Osteocyte (in vitro differentiated cells): ENCODE results near the gene KITLG. TPM values are rescaled to one million over a fixed set of nuclear protein-coding genes. Genes with fewer than 3 reads are reported as not detected.

Source experiments
- DNase-seq: peaks from one replicate; pipeline ENCODE4 v3.0.0; 2021; ENCODE audit warnings: mixed read lengths; ENCODE audit not compliant: unreplicated experiment; ENCODE audit errors: extremely low spot score
- H3K27ac Mint-ChIP-seq: one replicate; pipeline ENCODE4 v1.8.0; 2021; ENCODE audit warnings: mild to moderate bottlenecking, mixed read lengths; ENCODE audit not compliant: unreplicated experiment
- H3K27me3 Mint-ChIP-seq: one replicate; pipeline ENCODE4 v1.8.0; 2021; ENCODE audit warnings: mixed read lengths; ENCODE audit not compliant: unreplicated experiment
- H3K36me3 Mint-ChIP-seq: one replicate; pipeline ENCODE4 v1.8.0; 2021; ENCODE audit warnings: mixed read lengths; ENCODE audit not compliant: unreplicated experiment
- H3K4me1 Mint-ChIP-seq: one replicate; pipeline ENCODE4 v1.8.0; 2021; ENCODE audit warnings: mixed read lengths; ENCODE audit not compliant: unreplicated experiment
- H3K4me3 Mint-ChIP-seq: one replicate; pipeline ENCODE4 v1.8.0; 2021; ENCODE audit warnings: mild to moderate bottlenecking, moderate library complexity, mixed read lengths; ENCODE audit not compliant: unreplicated experiment
- H3K9me3 Mint-ChIP-seq: one replicate; pipeline ENCODE4 v1.8.0; 2021; ENCODE audit warnings: mixed read lengths; ENCODE audit not compliant: unreplicated experiment
- CTCF ChIP-seq: fragments of 200-600 bp; sonication (generic); IDR thresholded peaks from 2 replicates; pipeline ENCODE4 v1.5.0; 2021; ENCODE audit warnings: antibody characterized with exemption, mild to moderate bottlenecking, moderate library complexity
- total RNA-seq: library from RNA; stranded (reverse); gene quantifications from 2 replicates; pipeline ENCODE4 v1.2.1, GENCODE V29; 2021

Gene KITLG
- total RNA-seq, 1 donor from 2014 or later: 1.9 TPM

DNA sequence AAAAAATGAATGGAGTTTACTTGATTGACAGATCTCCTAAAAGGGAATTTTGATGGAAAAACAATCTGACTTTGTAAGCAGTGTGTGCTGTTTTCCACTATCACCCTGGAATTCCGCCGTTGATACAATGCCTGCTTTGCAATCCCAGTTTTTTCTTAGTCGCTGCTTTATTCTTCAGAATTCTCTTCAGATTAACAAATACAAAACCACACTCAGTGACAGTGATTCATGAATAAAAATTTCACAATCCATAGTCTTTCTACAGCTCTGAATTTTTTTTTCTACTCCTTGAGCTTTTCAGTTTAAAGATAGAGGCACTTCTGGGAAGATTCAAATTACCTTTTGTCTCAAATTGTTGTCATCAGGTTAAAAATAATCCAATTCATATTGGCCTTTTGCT lies 44.6 kb upstream of the KITLG start:
- H3K4me3 Mint-ChIP-seq: no peak overlapping the region
- H3K27ac Mint-ChIP-seq: no peak overlapping the region
- no peak for DNase-seq
- peaks cover 2% of the 10 kb centered on the region for H3K4me1 Mint-ChIP-seq
- peaks cover 8% of the 10 kb centered on the region for H3K9me3 Mint-ChIP-seq
- no peak for TF ChIP-seq CTCF
- H3K36me3 Mint-ChIP-seq: peaks cover 1% of the 10 kb centered on the region
- H3K27me3 Mint-ChIP-seq: no peaks in the 10 kb centered on the region

DNA sequence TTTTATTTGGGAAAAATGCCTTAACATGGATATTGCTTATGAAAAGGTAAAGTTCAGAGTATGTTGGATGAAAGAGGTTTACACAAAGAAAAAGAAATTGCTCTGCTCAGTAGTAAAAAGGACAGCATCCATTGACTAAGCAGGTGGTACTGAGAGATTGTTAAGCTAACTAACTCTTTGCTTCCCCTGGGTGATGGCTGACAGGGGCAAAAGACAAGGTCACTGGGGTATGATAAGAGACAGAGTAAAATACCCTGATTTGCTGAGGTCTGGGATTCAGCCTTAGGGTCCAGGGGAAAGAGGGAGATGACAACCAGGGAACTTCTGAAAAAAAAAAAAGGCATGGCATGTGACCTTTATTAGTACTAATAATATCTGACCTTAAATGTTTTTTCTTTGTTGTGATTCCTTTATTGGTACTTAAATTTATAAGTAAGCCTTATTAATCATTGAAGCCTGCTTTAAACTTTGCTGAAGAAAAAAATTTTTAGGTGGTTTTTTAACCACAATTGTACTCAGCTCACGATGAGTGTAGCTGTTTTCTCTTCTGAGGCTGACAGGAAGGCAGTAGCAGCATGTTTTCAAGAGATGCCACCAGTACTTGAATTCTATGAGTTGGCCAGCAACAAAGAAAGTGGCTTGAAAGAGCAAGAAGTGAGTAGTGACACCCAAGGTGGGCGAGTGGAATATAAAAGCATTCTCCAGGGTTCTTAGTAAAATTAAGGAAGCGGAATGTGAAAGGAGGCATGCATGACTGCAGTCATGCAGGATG lies 43.7 kb upstream of the KITLG start:
- DNase-seq: no peak
- no peak overlapping the region for H3K27ac Mint-ChIP-seq
- H3K4me3 Mint-ChIP-seq: no peak overlapping the region
- peaks cover 2% of the 10 kb centered on the region for H3K4me1 Mint-ChIP-seq
- no peak for TF ChIP-seq CTCF
- peaks cover 1% of the 10 kb centered on the region for H3K36me3 Mint-ChIP-seq
- H3K27me3 Mint-ChIP-seq: no peaks in the 10 kb centered on the region
- H3K9me3 Mint-ChIP-seq: peaks cover 8% of the 10 kb centered on the region

DNA sequence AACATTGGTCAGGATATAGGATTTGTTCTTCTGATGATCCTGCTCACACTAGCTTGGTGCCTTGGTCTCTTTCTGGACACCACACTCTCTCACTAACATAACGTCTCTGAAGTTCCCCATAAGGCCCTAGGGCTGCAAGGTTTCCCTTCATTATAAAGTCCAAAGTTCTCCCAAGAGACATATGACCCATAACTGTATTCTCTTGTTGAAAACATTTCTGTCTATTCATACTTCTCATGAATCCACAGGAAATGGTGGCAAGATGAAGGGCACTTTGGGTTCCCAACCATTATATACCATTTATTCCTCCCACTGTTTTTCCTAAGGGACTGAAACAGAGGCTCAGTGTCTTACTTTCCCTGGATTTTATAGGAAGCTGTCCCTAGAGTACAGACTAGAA lies 37.1 kb upstream of the KITLG start:
- H3K9me3 Mint-ChIP-seq: peaks cover 16% of the 10 kb centered on the region
- no peaks in the 10 kb centered on the region for H3K4me1 Mint-ChIP-seq
- no peak for TF ChIP-seq CTCF
- no peak for DNase-seq
- peaks cover 1% of the 10 kb centered on the region for H3K36me3 Mint-ChIP-seq
- H3K27ac Mint-ChIP-seq: no peak overlapping the region
- no peak overlapping the region for H3K4me3 Mint-ChIP-seq
- no peaks in the 10 kb centered on the region for H3K27me3 Mint-ChIP-seq

DNA sequence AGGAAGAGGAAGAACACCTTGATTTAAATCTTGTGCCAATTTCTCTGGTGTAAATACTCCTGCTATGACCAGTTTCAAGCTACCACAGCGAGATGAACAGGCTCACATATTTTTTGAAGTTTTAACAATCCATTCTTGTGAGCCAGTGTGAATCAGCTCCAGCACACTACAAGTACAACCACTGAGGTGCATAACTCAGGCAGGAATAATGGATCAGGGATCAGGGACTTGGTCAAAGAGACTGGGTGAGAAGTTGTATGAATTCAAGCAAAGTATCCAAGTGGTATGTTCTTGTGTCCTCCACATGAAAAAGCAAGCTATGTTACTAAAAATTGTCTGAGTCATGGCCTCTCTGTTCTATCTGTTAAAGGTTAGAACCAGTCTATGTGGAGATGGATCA lies 35.2 kb upstream of the KITLG start:
- Mint-ChIP-seq H3K27ac (no peak overlapping the region), H3K9me3 (peaks cover 12% of the 10 kb centered on the region), H3K36me3 (no peaks in the 10 kb centered on the region), H3K4me1 (no peaks in the 10 kb centered on the region), H3K27me3 (no peaks in the 10 kb centered on the region), H3K4me3 (no peak overlapping the region)
- DNase-seq: no peak
- TF ChIP-seq CTCF: no peak

DNA sequence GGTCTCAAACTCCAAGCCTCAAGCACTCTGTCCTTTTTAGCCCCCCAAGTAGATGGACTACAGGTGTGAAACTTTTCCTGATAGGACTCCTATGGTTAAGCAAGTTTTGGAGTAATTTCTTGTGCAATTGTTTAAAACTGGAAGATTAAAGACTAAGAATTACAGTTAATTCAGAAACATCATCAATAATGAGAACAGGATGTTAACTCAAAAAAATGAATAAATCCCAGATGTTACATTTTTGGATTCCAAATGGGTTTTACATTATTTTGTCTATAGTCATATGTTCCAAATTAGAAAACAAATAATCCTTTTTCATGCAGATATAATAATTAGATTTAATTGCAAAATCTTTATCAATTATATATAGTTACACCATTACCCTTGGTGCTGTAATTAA lies 24.4 kb upstream of the KITLG start:
- Mint-ChIP-seq H3K9me3 (peaks cover 14% of the 10 kb centered on the region), H3K27ac (no peak overlapping the region), H3K27me3 (no peaks in the 10 kb centered on the region), H3K36me3 (no peaks in the 10 kb centered on the region), H3K4me1 (no peaks in the 10 kb centered on the region), H3K4me3 (no peak overlapping the region)
- no peak for DNase-seq
- TF ChIP-seq CTCF: no peak
